GM21360 (cell line): ENCODE measurements around the gene YWHAG.
"Not testable (repeated sequence)": the region's sequence is repeated elsewhere in the genome, so short reads cannot be mapped to it uniquely, and the experiment has no call there.

Experiments used
- ATAC-seq: cut with Tn5 transposase; IDR thresholded peaks from one replicate; pipeline ENCODE4 v1.9.1; 2021; ENCODE audit warnings: mild to moderate bottlenecking, moderate library complexity; ENCODE audit not compliant: unreplicated experiment

The YWHAG gene

GRCh38 chr7:76358481-76359110 lies at the start of gene YWHAG:
Gene YWHAG, minus strand, starts transcription at chr7:76358991. Its CDS starts 183 bp downstream, at chr7:76358808.
- peak; percentile 52 for ATAC-seq

DNA sequence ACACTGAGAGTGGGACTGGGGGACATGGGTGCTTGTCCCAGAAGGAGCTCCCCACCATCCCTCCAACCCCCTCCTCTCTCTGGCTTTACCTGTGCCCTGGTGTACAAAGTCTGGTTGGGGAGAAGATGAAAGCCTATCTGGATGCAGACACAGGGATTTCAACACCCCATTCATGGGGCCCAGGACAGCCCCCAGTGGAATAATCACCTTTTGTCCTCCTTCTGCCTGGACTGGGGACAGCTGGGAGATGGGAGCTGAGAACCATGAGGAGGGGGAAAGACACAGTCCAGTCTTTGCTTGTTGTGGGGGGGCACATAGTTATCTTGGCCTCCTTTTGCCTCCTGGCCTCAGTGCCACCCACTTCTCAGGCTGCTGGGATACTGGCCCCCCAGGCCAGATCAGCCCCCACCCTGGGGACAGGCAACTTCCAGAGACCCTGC lies 49.4 kb upstream of the YWHAG start:
- no peak for ATAC-seq

GRCh38 chr7:76407718-76408117 lies 48.9 kb upstream of the YWHAG start:
- ATAC-seq: no peak

- no peak for ATAC-seq
Observed at GRCh38 chr7:76405738-76406137, 46.9 kb upstream of the YWHAG start.

- ATAC-seq: no peak
Observed at GRCh38 chr7:76403780-76404494, 45.1 kb upstream of the YWHAG start.

- not testable (repeated sequence) for ATAC-seq
Observed at GRCh38 chr7:76403097-76403496, 44.3 kb upstream of the YWHAG start.

GRCh38 chr7:76400248-76400647 lies 41.5 kb upstream of the YWHAG start:
- ATAC-seq: no peak

- ATAC-seq: no peak
Observed at GRCh38 chr7:76397409-76398183, 38.8 kb upstream of the YWHAG start.

DNA sequence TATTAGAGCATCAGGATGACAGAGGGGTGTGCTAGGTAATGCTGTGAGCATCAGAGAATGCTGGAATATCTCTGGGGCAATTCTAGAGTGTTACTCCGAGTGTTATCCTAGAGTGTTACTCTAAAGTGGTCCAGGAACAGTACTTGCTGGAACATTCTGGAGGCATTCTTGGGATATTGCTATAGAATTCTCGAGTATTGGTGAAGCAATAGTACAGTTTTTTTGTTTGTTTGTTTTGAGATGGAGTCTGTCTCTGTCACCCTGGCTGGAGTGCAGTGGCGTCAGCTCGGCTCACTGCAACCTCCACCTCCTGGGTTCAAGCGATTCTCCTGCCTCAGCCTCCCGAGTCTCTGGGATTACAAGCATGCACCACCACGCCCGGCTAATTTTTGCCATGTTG lies 38.1 kb upstream of the YWHAG start:
- no peak for ATAC-seq

GRCh38 chr7:76395965-76396726 lies 37.4 kb upstream of the YWHAG start:
- ATAC-seq: no peak

DNA sequence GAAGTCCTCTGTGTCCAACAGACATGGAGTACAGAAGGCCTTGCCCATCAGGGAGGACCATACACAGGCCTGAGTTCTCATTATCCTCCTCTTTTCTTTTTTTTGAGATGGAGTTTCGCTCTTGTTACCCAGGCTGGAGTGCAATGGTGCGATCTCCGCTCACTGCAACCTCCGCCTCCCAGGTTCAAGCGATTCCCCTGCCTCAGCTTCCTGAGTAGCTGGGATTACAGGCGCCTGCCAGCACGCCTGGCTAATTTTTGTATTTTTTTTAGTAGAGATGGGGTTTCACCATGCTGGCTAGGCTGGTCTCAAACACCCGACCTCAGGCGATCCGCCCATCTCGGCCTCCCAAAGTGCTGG lies 36.8 kb upstream of the YWHAG start:
- not testable (repeated sequence) for ATAC-seq

DNA sequence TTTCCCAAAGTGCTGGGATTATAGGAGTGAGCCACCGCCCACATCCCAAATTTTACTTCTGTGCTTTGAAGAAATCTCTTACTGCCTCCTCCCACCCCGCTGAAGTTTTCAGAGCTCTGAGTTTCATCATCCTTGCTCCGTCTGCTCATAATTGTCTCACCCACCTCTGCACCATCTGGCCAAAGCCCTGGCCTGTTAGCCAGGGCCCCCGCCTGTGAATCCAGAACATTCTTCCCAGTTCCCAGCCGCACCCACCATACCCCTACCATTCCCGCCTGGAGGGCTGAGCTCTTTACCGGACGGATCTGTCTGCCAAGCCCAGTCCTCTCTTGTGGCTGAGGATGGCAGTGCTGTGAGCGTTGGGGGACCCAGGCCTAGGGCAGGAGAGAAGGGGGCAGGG lies 36.2 kb upstream of the YWHAG start:
- ATAC-seq: no peak

DNA sequence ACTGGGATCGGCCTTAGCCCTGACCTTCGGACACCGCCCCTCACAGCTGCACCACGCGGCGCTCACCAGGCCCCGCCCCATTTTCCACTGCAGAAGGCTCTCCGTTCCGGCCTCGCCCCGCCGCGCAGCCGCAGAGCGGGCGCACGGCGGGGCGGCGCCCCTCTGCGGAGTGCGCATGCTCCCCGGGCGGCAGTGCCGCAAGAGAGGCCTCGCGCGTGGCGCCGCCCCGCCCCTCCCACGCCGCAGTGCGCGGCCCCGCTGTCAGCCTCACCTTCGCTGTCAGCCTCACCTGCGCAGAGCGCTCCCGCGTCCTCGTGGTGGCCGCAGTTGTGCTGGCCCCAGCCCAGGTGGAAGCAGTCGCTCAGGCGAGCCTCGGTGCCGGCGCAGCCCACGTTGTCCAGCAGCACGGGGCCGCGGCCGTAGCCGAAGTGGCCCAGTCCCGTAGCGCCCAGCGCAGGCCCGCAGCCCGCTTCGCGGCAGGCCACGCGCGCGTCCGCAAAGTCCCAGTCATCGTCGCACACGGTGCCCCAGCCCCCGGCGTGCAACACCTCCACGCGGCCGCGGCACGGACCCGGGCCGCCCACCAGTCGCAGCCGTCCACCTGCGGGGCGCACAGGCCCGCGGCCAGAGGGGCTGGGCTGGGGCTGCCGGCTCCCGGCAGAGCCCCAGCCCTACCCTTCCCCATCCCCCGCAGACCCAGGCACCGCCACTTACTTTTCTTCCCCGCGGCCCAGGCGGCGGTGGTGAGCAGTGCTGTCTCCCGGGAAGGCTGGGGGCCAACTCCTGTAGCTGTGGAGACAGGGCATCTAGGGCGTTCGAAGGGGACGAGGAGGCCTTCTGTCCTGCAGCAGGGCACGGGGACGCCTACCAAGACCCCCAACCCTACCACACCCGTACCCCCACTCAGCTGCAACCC lies 34.6 kb upstream of the YWHAG start:
- ATAC-seq: peak; percentile 78

DNA sequence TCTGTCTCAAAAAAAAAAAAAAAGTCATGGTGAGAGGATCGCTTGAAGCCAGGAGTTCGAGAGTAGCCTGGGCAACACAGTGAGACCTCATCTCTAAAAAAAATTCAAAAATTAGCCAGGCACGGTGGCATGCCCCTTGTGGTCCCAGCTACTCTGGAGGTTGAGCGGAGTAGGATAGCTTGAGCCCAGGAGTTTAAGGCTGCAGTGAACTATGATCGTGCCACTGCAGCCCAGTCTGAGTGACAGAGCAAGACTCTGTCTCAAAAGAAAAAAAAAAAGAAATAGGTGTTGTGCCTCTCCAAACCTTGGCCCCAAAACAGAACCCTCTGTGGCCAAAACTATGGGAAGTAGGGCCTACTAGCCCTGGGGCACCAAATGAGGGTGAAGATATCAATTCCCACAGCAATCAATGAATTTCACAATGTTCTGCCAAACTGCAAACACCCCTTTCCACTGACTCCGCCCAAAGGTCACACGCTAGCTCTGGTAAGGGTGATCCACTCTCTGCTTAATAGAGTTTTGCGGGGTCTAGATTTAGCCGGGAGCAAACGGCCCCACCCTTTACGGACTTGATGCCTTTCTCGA lies 33.8 kb upstream of the YWHAG start:
- ATAC-seq: no peak

GRCh38 chr7:76390092-76390491 lies 31.3 kb upstream of the YWHAG start:
- no peak for ATAC-seq

- ATAC-seq: not testable (repeated sequence)
Observed at GRCh38 chr7:76387789-76388188, 29.0 kb upstream of the YWHAG start.

DNA sequence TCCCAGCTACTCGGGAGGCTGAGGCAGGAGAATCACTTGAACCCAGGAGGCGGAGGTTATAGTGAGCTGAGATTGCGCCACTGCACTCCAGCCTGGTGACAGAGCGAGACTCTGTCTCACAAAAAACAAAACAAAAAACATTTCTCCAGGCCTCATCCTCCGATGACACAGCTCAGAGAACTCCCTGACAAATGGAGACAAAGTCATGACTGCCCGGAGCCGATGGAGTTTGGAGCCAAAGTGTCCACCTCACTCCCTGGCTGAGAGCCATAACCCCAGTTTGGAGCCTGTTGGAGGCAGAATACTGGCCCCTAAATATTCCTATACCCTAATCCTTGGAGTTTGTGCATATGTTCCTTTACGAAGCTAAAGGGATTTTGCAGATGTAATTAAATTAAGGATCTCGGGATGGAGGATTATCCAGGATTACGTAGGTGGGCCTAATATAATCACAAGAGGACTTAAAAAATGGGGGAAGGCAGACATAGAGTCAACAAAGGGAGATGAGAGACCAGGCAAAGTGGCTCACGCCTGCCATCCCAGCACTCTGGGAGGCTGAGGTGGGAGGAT lies 28.0 kb upstream of the YWHAG start:
- ATAC-seq: no peak

GRCh38 chr7:76383089-76383944 lies 24.5 kb upstream of the YWHAG start:
- no peak for ATAC-seq
